ENCODE measurements around the gene MECP2.

DNA sequence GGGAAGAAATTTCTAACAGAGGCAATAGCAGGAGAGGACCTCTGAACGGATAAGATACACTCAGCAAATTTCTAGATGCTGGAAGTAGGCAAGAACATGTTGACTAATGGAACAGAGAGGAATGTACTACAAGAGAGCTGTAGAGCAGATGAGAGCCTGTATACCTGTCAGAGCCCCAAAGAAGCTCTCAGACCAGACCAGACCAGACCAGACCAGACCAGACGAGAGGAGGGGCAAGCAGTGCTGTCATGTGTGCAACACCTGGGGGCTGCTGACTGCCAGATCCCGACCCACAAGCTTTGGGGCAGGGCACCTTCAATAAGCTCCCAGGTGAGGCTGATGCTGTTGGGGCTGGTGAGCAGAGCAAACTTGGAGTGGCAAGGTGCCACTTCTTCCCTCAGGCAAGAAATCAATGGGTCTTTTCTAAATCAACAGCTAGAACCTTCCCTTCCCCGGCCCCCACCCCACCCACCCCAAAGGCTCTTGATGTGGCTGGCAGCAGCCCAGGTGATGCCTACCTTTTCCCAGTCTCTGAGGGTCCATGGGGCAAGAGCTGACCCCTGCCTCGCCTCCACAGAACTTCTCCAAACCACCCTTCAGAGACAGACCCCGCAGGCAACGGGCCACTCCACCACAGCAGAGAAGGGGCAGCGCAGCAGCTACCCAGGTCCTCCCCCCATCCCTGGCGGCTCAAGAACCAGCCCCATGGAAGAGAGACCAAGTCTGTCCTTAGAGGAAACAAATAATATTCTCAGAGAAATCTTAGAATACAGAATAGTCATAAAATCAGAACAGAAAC lies 32.7 kb downstream of the MECP2 start:
- no peak for TF ChIP-seq POLR2A (IDR thresholded peaks at IDR 0.05)
- TF ChIP-seq, protein P1, sequence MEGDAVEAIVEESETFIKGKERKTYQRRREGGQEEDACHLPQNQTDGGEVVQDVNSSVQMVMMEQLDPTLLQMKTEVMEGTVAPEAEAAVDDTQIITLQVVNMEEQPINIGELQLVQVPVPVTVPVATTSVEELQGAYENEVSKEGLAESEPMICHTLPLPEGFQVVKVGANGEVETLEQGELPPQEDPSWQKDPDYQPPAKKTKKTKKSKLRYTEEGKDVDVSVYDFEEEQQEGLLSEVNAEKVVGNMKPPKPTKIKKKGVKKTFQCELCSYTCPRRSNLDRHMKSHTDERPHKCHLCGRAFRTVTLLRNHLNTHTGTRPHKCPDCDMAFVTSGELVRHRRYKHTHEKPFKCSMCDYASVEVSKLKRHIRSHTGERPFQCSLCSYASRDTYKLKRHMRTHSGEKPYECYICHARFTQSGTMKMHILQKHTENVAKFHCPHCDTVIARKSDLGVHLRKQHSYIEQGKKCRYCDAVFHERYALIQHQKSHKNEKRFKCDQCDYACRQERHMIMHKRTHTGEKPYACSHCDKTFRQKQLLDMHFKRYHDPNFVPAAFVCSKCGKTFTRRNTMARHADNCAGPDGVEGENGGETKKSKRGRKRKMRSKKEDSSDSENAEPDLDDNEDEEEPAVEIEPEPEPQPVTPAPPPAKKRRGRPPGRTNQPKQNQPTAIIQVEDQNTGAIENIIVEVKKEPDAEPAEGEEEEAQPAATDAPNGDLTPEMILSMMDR (IDR thresholded peaks at IDR 0.05), result no peak
- TF ChIP-seq EP300 (IDR thresholded peaks at IDR 0.05), result no peak
